ENCODE data around the gene HLA-DMA. TPM values are rescaled to one million over a fixed set of nuclear protein-coding genes. Genes with fewer than 3 reads are reported as not detected.
A peak's percentile ranks its signal among the peaks of the same experiment; 100 is the strongest.

The HLA-DMA gene
- total RNA-seq, 6 donors from 2014 or later: 83.7 to 271 (median 134) TPM

GRCh38 chr6:32931211-32931610 lies 21.7 kb downstream of the HLA-DMA start:
- 6 to 47% methylated on average over 1 of the region's 1 CpG for WGBS, 2 donors
- no peaks in the 10 kb centered on the region for H3K9me3 ChIP-seq
- peaks cover 0 to 3% (median 0%) of the 10 kb centered on the region in 4 donors for H3K36me3 ChIP-seq
- TF ChIP-seq POLR2AphosphoS5 (IDR thresholded peaks at IDR 0.05) (no peak), POLR2A (IDR thresholded peaks at IDR 0.05) (no peak), CTCF (IDR thresholded peaks at IDR 0.05) (no peak), EP300 (IDR thresholded peaks at IDR 0.05) (no peak)
- H3K4me3 ChIP-seq: no peak overlapping the region
- H3K27ac ChIP-seq: no peak overlapping the region
- no peak for DNase-seq
- H3K4me1 ChIP-seq: peaks cover 0 to 8% (median 2%) of the 10 kb centered on the region in 4 donors
- ATAC-seq (ENCODE audit: low FRiP score in 2 of 2): peak in 1 of 2 donors; percentile 52
- H3K27me3 ChIP-seq: no peaks in the 10 kb centered on the region

- no peak for DNase-seq
- no peak for TF ChIP-seq EP300 (IDR thresholded peaks at IDR 0.05)
- TF ChIP-seq POLR2A (IDR thresholded peaks at IDR 0.05): no peak
- no peak for TF ChIP-seq POLR2AphosphoS5 (IDR thresholded peaks at IDR 0.05)
- no peak for TF ChIP-seq CTCF (IDR thresholded peaks at IDR 0.05)
- WGBS, 2 donors: 83 to 88% methylated on average over 2 of the region's 2 CpGs
- ATAC-seq (ENCODE audit: low FRiP score in 2 of 2): no peak
- no peaks in the 10 kb centered on the region for H3K36me3 ChIP-seq
- H3K27me3 ChIP-seq: no peaks in the 10 kb centered on the region
- no peaks in the 10 kb centered on the region for H3K9me3 ChIP-seq
- H3K4me3 ChIP-seq: no peak overlapping the region
- H3K27ac ChIP-seq: no peak overlapping the region
- H3K4me1 ChIP-seq: no peaks in the 10 kb centered on the region
Observed at GRCh38 chr6:32922083-32922482, 30.8 kb downstream of the HLA-DMA start.

- H3K27ac ChIP-seq: no peak overlapping the region
- 27 to 29% methylated on average over 2 of the region's 2 CpGs for WGBS, 2 donors
- H3K27me3 ChIP-seq: no peaks in the 10 kb centered on the region
- H3K36me3 ChIP-seq: no peaks in the 10 kb centered on the region
- ATAC-seq (ENCODE audit: low FRiP score in 2 of 2) (no peak), DNase-seq (no peak)
- TF ChIP-seq POLR2AphosphoS5 (IDR thresholded peaks at IDR 0.05) (no peak), POLR2A (IDR thresholded peaks at IDR 0.05) (no peak), EP300 (IDR thresholded peaks at IDR 0.05) (no peak), CTCF (IDR thresholded peaks at IDR 0.05) (no peak)
- no peak overlapping the region for H3K4me3 ChIP-seq
- H3K4me1 ChIP-seq: no peaks in the 10 kb centered on the region
- no peaks in the 10 kb centered on the region for H3K9me3 ChIP-seq
Observed at GRCh38 chr6:32920715-32921114, 32.2 kb downstream of the HLA-DMA start.

GRCh38 chr6:32912951-32913350 lies 39.9 kb downstream of the HLA-DMA start:
- Histone ChIP-seq H3K27ac (no peak overlapping the region), H3K4me3 (no peak overlapping the region), H3K9me3 (no peaks in the 10 kb centered on the region), H3K36me3 (no peaks in the 10 kb centered on the region), H3K27me3 (no peaks in the 10 kb centered on the region), H3K4me1 (no peaks in the 10 kb centered on the region)
- TF ChIP-seq POLR2AphosphoS5 (IDR thresholded peaks at IDR 0.05) (no peak), EP300 (IDR thresholded peaks at IDR 0.05) (no peak), CTCF (IDR thresholded peaks at IDR 0.05) (no peak), POLR2A (IDR thresholded peaks at IDR 0.05) (no peak)
- ATAC-seq (ENCODE audit: low FRiP score in 2 of 2) (no peak), DNase-seq (no peak)
- WGBS, 2 donors: 72 to 82% methylated on average over 1 of the region's 1 CpG

GRCh38 chr6:32908897-32909296 lies 44.0 kb downstream of the HLA-DMA start:
- TF ChIP-seq EP300 (IDR thresholded peaks at IDR 0.05) (no peak), CTCF (IDR thresholded peaks at IDR 0.05) (no peak), POLR2A (IDR thresholded peaks at IDR 0.05) (no peak), POLR2AphosphoS5 (IDR thresholded peaks at IDR 0.05) (no peak)
- H3K27me3 ChIP-seq: no peaks in the 10 kb centered on the region
- no peaks in the 10 kb centered on the region for H3K36me3 ChIP-seq
- H3K4me3 ChIP-seq: no peak overlapping the region
- H3K27ac ChIP-seq: no peak overlapping the region
- ATAC-seq (ENCODE audit: low FRiP score in 2 of 2): no peak
- 92 to 97% methylated on average over 2 of the region's 2 CpGs for WGBS, 2 donors
- no peak for DNase-seq
- H3K4me1 ChIP-seq: no peaks in the 10 kb centered on the region
- H3K9me3 ChIP-seq: no peaks in the 10 kb centered on the region
